Gastroesophageal sphincter (tissue), 4 donors: Measurements from ENCODE around the gene CLIP2. TPM values are rescaled to one million over a fixed set of nuclear protein-coding genes. Genes with fewer than 3 reads are reported as not detected.

Experiments used
- ATAC-seq: fragments of 150-250 bp; one replicate; pipeline ENCODE4 v1.9.1; 2016; ENCODE audit warnings: mild to moderate bottlenecking, moderate library complexity
- H3K27ac ChIP-seq, 4 donors: fragments of 200-600 bp; sonication (generic) in 3 of 4; 1 replicate in 3 of 4; 2 replicates in 1 of 4; pipeline ENCODE4 v1.5.1; 2016 to 2019
- H3K27me3 ChIP-seq: fragments of 200-600 bp; sonication (generic); one replicate; pipeline ENCODE4 v1.5.1; 2019
- H3K36me3 ChIP-seq, 2 donors: fragments of 200-600 bp; sonication (generic); one replicate each; pipeline ENCODE4 v1.5.1; 2019; ENCODE audit warnings: control low read depth in 1 of 2
- H3K4me1 ChIP-seq, 3 donors: fragments of 200-600 bp; sonication (generic); 1 replicate in 2 of 3; 2 replicates in 1 of 3; pipeline ENCODE4 v1.5.1; 2016 to 2019; ENCODE audit warnings: control low read depth in 2 of 3
- H3K4me3 ChIP-seq, 2 donors: fragments of 200-600 bp; sonication (generic); one replicate each; pipeline ENCODE4 v1.5.1; 2019; ENCODE audit warnings: mild to moderate bottlenecking in 1 of 2, moderate library complexity in 1 of 2
- H3K9me3 ChIP-seq, 3 donors: fragments of 200-600 bp; sonication (generic); one replicate each; pipeline ENCODE4 v1.5.1; 2017 to 2019; ENCODE audit warnings: control low read depth in 2 of 3
- EP300 ChIP-seq: sonication (generic); formaldehyde crosslinking; IDR thresholded peaks from one replicate; pipeline ENCODE4 v1.6.1; 2017; ENCODE audit warnings: antibody characterized with exemption, mild to moderate bottlenecking
- POLR2A ChIP-seq, 2 donors: fragments of 450-650 bp; IDR thresholded peaks; one replicate each; pipeline ENCODE4 v1.6.1; 2017; ENCODE audit warnings: antibody characterized with exemption in 2 of 2, mild to moderate bottlenecking in 2 of 2, moderate library complexity in 1 of 2
- POLR2AphosphoS5 ChIP-seq: sonication (generic); formaldehyde crosslinking; IDR thresholded peaks from one replicate; pipeline ENCODE4 v1.6.1; 2017; ENCODE audit warnings: antibody characterized with exemption
- WGBS, 2 donors: methylation state at CpG; one replicate each; pipeline ENCODE4 v1.1.5; 2018; ENCODE audit warnings: low coverage in 1 of 2; 5-methylcytosine and 5-hydroxymethylcytosine counted together
- total RNA-seq, 4 donors: library from RNA; depleted of rRNA; stranded (reverse); fragments of >200 nt; gene quantifications; one replicate each; pipeline ENCODE4 v1.1.0, GENCODE V29; 2016
- TF ChIP-seq, protein P1 (sequence below), 4 experiments: fragments of 200-600 bp in 2 of 4; fragments of 450-650 bp in 2 of 4; sonication (generic) in 1 of 4; IDR thresholded peaks; one replicate each; pipeline ENCODE4 v1.5.1; 2017 to 2019; ENCODE audit warnings: antibody characterized with exemption in 4 of 4, mild to moderate bottlenecking in 2 of 4, moderate library complexity in 2 of 4

Gene CLIP2
- total RNA-seq, 4 donors from 2014 or later = 23.0 to 50.7 (median 35.5) TPM

DNA sequence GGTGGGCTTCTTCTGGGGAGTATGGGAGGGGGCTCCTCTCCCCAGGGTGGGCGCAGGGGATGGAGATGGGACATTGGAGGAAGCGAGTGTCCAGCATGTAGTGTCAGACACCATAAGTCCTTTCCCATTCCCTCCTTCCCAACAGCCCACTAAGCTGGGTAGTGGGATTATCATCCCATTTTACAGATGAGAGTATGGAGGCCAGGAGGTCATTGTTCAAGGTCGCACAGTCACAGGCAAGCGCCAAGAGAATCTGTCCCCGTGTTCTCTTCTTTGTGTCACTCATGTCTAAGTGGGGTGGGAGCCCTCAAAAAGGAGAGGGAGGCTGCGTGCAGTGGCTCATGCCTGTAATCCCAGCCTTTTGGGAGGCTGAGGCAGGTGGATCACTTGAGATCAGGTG lies 64.8 kb downstream of the CLIP2 start:
- no peak for ATAC-seq
- no peaks in the 10 kb centered on the region for H3K4me1 ChIP-seq
- H3K27ac ChIP-seq = no peak overlapping the region
- WGBS, 2 donors = 92 to 100% methylated on average over 4 of the region's 6 CpGs
- no peak overlapping the region for H3K4me3 ChIP-seq
- no peaks in the 10 kb centered on the region for H3K27me3 ChIP-seq
- H3K36me3 ChIP-seq = peaks cover 0 to 55% of the 10 kb centered on the region in 2 donors
- H3K9me3 ChIP-seq = peaks cover 0 to 17% (median 0%) of the 10 kb centered on the region in 3 donors
- TF ChIP-seq POLR2A (IDR thresholded peaks at IDR 0.05) (no peak), POLR2AphosphoS5 (no peak), EP300 (no peak)
- TF ChIP-seq, protein P1, sequence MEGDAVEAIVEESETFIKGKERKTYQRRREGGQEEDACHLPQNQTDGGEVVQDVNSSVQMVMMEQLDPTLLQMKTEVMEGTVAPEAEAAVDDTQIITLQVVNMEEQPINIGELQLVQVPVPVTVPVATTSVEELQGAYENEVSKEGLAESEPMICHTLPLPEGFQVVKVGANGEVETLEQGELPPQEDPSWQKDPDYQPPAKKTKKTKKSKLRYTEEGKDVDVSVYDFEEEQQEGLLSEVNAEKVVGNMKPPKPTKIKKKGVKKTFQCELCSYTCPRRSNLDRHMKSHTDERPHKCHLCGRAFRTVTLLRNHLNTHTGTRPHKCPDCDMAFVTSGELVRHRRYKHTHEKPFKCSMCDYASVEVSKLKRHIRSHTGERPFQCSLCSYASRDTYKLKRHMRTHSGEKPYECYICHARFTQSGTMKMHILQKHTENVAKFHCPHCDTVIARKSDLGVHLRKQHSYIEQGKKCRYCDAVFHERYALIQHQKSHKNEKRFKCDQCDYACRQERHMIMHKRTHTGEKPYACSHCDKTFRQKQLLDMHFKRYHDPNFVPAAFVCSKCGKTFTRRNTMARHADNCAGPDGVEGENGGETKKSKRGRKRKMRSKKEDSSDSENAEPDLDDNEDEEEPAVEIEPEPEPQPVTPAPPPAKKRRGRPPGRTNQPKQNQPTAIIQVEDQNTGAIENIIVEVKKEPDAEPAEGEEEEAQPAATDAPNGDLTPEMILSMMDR (IDR thresholded peaks at IDR 0.05) = no peak

DNA sequence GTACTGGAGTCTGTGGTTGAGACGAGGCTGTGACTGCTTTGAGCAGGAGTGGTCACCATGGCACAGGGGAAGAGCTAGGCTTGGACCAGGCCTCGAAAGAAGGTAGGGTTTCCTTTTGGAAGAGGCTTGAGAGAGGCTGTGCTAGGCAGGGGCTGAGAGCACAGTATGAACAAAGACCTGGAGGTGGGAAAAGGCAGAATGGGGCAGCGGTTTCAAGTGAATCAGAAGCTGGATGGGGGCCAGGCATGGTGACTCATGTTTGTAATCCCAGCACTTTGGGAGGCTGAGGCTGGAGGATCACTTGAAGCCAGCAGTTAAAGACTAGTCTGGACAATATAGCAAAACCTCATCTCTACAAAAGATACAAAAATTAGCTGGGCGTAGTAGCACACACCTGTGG lies 65.9 kb downstream of the CLIP2 start:
- ATAC-seq = no peak
- Histone ChIP-seq H3K4me3 (no peak overlapping the region), H3K9me3 (peaks cover 0 to 17% (median 0%) of the 10 kb centered on the region in 3 donors), H3K27me3 (no peaks in the 10 kb centered on the region), H3K36me3 (peaks cover 0 to 63% of the 10 kb centered on the region in 2 donors), H3K27ac (no peak overlapping the region), H3K4me1 (no peaks in the 10 kb centered on the region)
- WGBS, 2 donors = 67 to 100% methylated on average over 1 to 3 of the region's 4 CpGs
- no peak for TF ChIP-seq POLR2A (IDR thresholded peaks at IDR 0.05)
- TF ChIP-seq, protein P1 (IDR thresholded peaks at IDR 0.05) = no peak
- TF ChIP-seq POLR2AphosphoS5 = no peak
- no peak for TF ChIP-seq EP300

DNA sequence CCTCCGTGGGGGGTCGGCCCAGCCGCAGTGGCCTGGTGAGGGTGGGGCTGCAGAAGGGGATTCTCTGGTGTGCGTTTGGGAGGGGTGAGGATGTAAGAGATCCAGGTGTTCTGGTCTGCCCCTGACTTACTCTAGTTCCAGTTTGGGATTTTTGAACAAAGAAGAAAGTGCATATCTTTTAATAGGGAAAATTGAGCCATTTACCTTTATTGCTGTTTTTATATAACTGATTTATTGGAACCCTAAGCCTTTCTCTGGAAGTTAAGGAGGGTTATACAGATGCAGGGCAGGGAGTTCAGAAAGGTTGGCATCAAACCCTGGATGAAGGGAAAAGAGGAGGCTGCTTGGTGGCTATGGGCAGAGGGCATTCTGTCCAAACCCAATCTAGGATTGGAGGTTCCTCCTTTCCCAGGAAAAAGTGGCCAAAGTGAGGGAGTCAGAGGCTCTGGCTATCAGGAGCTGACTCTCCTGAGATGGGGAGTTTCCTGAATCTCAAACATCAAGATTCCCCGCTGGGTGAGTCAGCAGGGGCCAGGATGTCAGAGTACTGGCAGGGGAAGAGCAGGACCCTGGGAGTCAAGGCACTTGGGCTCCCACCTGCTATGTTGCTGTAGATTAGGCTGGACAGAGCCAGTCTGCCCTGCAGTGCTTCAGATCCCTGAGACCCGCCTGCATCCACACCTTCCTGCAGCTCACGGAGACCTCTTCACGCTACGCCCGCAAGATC lies 67.5 kb downstream of the CLIP2 start:
- peaks cover 0 to 79% of the 10 kb centered on the region in 2 donors for H3K36me3 ChIP-seq
- 89% methylated on average over 1 of the region's 10 CpGs; no CpG with 5 or more reads in 1 of the 2 donors for WGBS, 2 donors
- H3K27me3 ChIP-seq = no peaks in the 10 kb centered on the region
- no peaks in the 10 kb centered on the region for H3K4me1 ChIP-seq
- no peak overlapping the region for H3K4me3 ChIP-seq
- TF ChIP-seq, protein P1 (IDR thresholded peaks at IDR 0.05) = no peak
- TF ChIP-seq EP300 (no peak), POLR2AphosphoS5 (no peak), POLR2A (IDR thresholded peaks at IDR 0.05) (no peak)
- H3K9me3 ChIP-seq = peaks cover 0 to 17% (median 0%) of the 10 kb centered on the region in 3 donors
- no peak overlapping the region for H3K27ac ChIP-seq
- no peak for ATAC-seq

DNA sequence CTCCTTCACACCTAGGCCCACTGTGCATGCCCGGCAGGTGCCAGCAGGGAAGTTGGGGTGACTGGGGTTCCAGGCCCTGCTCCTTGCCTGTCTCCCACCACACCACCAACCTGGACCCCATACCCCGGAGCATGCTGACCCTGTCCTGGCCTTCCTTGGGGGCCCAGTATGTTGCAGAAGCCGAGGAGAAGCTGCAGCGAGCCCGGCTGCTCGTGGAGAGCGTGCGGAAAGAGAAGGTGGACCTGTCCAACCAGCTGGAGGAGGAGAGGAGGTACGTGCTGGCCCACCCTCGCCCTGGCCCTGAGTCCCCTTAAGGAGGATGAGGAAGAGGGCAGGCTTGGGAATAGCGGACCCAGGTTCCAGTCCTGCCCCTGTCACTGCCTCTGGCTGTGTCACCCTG lies 70.8 kb downstream of the CLIP2 start:
- Histone ChIP-seq H3K4me3 (no peak overlapping the region), H3K27ac (no peak overlapping the region), H3K36me3 (peaks cover 0 to 89% of the 10 kb centered on the region in 2 donors), H3K9me3 (peaks cover 0 to 17% (median 0%) of the 10 kb centered on the region in 3 donors), H3K4me1 (no peaks in the 10 kb centered on the region), H3K27me3 (no peaks in the 10 kb centered on the region)
- ATAC-seq = no peak
- WGBS, 2 donors = 96 to 100% methylated on average over 1 to 9 of the region's 11 CpGs
- TF ChIP-seq POLR2AphosphoS5 (no peak), POLR2A (IDR thresholded peaks at IDR 0.05) (no peak), EP300 (no peak)
- TF ChIP-seq, protein P1 (IDR thresholded peaks at IDR 0.05) = no peak

DNA sequence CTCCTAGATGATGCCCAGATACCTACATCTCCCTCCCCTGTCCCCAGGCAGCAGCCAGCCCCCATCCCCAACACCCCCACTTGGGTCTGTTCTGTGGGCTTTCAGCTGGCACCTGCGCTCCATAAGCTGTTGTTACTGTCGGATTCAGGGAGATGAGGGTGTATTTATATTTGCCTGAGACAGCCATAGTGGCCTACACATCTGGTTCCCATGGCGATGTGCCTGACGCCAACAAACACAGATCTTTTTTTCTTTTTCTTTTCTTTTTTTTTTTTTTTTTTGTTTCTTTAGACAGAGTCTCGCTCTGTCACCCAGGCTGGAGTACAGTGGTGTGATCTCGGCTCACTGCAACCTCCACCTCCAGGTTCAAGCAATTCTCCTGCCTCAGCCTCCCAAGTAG lies 73.1 kb downstream of the CLIP2 start:
- no peaks in the 10 kb centered on the region for H3K4me1 ChIP-seq
- TF ChIP-seq POLR2A (IDR thresholded peaks at IDR 0.05) (no peak), POLR2AphosphoS5 (no peak), EP300 (no peak)
- TF ChIP-seq, protein P1 (IDR thresholded peaks at IDR 0.05) = no peak
- H3K4me3 ChIP-seq = no peak overlapping the region
- WGBS, 2 donors = 61 to 90% methylated on average over 2 to 3 of the region's 6 CpGs
- H3K36me3 ChIP-seq = peaks cover 0 to 67% of the 10 kb centered on the region in 2 donors
- no peak for ATAC-seq
- H3K9me3 ChIP-seq = peaks cover 0 to under 1% (median 0%) of the 10 kb centered on the region in 3 donors
- H3K27ac ChIP-seq = no peak overlapping the region
- no peaks in the 10 kb centered on the region for H3K27me3 ChIP-seq
